Mucosa of gallbladder (tissue), 1 donor: Measurements from ENCODE around the gene SIK2. TPM values are rescaled to one million over a fixed set of nuclear protein-coding genes. Genes with fewer than 3 reads are reported as not detected.
A peak's percentile ranks its signal among the peaks of the same experiment; 100 is the strongest.
"Not testable (repeated sequence)": the region's sequence is repeated elsewhere in the genome, so short reads cannot be mapped to it uniquely, and the experiment has no call there.

Experiments used
- DNase-seq: peaks from one replicate; pipeline ENCODE4 v3.0.0-alpha.2; 2020; ENCODE audit warnings: low spot score
- total RNA-seq: library from RNA; stranded (reverse); gene quantifications from one replicate; pipeline ENCODE4 v1.2.1, GENCODE V29; 2021
- donor health status: DM: no; HTN: no; CAD: no.

The SIK2 gene
- total RNA-seq, 1 donor from 2014 or later, result 27.6 TPM

DNA sequence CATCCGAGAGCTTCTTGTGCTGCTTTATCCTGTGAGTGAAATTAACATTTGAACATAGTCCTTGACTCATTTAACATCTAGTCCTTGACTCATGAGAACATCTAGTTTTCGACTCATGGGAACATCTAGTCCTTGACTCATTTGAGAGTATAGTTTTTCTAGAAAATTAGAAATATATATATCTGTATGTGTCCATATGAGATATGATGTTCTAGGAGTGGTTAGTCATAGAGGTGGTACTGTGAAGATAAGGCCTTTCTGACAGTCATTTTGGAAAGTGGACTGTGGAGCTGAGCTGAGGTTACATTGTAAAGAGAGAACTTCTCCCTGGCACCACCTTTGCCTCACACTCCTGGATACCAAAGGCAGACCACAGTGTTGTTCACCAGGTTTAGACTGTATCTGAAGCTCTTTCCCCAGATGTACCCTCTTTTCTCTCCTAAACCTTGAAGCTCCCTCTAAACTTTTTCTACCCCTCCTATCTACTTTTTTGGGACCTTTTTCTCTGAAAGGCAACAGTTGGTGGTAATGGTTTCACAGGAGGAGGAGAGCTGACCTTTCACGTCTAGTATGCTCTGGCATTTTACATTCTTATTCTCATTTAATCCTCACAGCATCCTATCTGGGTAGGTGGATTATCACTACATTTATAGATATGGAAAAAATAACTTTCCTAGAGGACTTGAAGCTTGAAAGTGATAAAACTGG, 96.8 kb downstream of the SIK2 start:
- no peak for DNase-seq

DNA sequence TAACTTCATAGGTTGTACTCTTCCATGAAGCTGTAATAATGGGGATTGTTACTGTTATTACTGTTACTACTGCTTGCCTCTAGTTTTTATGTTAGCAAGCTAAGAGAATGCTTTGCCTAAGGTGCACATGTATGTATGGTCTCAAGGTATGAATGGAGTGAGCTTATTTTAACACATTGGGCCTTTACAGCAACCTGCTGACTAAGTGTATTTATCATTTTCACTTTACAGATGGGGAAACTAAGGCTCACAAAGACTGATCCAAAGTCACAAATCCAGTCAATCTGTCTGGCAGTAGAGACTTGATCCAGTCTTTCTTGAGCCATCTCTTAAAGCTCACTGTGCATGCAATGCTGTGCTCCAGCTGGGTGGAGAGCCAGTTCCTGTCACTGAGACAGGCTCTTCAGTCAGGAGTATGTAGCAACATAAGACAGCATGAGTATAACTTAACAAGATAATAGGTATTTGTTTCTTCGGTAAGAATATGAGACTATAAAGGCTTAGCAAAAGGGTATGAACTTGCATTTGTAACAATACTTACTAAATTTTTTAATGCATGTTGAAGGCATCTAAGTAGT, 97.4 kb downstream of the SIK2 start:
- DNase-seq, result no peak

DNA sequence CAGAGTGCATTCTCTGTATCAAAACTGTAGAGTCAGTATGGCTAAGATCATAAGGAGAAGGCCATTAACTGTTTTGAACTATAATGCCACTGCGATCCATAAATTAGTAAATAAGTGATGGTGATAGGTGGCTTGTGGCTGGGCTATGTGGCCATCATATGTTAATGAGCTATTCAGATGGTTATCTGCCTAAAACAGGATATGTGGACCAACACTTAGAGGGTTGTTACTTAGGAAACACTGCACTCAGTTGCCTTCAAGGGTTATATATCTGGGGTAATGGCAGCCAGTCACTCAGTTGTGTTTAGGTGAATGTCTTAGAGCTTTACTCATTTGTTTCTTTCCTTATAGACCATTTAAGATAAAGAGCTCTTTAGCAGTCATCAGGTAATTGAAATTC, 97.9 kb downstream of the SIK2 start:
- DNase-seq, result no peak

DNA sequence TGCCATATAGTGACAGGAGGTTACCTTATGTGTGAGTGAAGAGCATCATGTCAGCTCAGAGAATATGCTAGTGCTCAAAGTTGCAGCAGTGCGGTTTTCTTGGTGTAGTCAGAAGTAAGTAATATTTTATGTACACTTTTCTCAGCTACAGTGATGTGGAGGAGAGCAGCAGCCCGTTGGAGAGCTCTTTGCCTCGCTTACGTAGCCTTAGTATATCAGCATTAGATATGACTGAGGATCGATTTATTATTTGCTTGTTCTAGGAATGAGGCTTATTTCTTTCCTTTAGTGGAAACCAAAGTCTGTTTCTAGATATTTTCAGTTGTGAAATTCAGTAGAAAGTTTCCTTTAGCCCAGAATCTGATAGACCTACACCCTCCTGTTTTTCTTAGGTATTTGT, 100.4 kb downstream of the SIK2 start:
- no peak for DNase-seq

DNA sequence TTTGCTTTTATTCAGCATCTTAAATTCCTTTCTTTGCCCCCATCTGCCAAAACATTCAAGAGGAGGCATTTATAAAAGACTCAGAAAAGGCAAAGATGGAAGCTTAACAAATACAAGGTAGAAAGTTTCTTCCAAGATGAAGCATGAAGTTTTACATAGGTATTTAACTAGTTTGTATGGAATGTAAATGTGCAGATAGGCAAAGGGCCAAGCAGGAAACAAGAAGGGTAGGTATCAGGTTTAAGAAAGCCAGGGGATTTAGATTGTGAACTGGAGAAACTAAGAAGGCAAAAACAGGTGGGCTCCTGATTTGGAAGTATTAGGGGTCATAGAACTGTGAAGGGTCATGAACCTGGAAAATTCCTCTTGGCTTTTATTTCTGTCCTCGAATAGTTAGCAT, 101.3 kb downstream of the SIK2 start:
- DNase-seq, result no peak

DNA sequence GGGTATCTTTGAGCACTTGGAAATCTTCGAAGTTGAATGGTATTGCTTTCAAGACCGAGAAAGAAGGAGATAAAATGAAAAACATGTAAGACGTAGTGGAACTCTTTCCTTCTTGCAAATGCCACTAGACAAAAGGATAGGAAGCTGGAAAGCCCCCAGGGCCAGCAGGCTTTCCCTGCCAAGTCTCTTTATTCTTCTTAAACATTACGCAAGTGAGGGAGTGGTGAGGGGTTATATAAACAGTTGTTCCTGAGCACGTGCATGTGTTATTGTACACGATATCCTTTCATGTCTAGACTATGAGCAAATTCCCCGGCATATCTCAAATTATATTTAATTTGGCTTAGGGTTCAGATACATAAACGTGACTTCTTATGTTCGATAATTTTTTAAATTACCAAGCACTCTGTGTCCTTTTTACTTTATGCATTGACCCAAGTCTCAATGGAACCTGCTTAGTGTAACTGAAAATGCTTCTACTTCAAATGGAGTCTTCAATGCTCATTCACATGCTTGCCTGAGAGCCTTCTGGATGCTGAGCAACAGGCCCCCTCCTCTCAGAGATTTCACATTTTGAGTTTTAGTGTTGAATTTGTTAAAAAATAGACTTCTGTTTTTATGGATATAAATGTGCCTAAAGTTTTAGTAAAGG, 104.9 kb downstream of the SIK2 start:
- peak; percentile 71 for DNase-seq

DNA sequence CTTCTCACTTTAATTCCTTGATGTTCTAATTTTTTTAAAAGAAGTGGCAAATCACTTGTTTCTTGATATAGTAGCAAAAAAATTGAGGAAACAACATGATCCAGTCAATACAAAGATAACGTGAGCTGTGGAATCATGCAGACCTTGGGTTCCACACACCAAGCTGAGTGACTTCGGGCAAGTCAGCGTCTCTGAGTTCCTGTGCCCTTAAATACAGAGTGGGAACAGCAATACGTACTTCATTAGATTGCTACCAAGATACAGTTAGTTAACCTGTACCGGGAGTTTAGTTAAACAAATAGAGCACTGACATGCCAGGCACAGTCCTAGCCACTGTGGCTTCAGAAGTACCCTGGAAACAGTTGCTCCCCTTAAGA, 105.4 kb downstream of the SIK2 start:
- DNase-seq, result no peak

DNA sequence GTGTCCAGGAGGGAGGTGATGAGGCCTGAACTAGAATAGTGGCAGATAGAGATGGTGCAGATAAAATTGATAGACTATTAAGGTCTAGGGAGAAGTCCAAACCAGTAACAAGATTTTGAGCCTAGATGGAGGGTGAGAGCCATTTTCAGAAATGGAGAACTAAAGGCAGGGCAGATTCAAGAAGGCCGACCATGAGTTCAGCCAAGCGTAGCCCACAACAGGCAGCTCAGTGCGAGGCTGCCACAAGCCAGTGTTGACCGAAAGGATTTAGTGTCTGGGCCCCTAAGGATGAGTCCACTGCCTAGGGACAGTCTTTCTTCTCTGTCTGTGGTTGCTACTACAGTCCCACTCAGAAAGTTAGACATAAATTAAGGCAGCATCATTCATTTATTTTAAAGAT, 112.3 kb downstream of the SIK2 start:
- DNase-seq, result no peak

DNA sequence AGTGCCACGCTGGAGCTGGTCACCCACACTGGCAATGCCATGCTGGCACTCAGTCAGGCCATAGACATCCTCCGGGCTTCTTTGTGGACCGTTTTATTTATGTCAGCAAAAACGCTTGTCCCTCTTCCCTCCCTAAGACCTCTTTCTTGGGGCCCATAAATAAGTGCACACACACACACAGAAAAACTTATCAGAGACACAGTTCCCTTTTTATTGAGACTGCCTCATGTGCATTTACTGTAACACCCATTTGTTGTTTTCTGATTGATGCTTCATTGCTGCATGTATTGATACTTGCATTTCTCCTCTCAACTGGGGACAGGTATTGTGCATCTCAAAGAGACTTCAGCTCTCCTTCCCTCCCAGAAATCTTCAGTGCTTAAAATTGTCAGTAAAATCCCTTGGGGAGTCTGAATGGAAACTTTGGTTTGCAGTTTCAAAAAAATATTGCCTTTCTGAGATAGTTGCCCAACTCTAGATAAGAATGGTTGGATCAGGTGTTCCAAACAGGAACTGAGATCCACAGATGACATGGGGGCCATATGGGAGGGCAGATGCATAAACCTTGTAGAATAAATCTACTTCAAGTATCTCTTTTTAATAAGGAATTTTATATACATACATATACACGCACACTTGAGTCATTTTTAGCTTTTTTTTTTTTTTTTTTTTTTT, 113.0 kb downstream of the SIK2 start:
- no peak for DNase-seq

DNA sequence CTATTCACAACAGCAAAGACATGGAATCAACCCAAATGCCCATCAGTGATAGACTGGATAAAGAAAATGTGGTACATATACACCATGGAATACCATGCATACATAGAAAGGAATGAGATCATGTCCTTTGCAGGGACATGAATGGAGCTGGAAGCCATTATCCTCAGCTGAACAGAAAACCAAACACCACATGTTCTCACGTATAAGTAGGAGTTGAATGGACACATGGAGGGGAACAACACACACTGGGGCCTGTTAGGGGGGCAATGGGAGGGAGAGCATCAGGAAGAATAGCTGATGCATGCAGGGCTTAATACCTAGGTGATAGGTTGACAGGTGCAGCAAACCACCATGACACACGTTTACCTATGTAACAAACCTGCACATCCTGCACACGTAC, 115.4 kb downstream of the SIK2 start:
- not testable (repeated sequence) for DNase-seq

DNA sequence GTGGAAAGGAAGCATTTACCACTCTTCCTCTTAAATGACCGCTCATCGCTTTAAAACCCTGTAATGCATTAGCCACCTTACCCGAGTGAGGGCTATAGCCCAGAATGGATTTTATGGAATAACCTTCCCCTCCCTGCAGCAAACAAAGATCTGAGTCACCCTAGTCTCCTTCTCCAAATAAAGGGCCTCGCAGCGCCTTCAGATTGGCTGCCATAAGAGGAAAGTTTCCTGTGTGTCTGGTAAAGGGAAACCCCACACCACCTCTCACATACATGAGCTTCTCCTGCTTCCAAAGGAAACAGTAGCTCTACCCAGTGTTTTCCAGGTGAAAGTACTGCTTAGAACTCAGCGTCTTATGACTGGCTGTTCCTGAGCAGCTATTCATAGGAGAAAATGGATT, 116.2 kb downstream of the SIK2 start:
- no peak for DNase-seq

DNA sequence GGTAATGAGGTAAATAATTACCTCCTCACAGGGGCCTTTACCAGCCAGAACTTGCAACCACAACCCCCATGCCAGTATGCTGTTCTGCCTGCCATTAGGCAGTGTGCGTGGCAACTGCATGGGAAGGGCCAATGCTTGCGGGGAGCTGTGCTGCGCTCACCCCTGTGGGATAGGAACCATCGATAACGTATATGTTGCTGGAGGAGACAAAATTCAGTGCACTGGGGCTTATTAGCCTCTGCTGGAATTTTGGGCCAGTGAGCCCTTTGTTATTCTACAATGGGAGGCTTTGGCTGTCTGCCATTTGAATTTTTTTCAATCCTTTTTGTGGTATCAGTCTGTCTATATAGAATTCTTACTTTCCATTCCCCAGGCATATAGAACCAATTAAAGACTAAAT, 116.6 kb downstream of the SIK2 start:
- DNase-seq, result no peak

DNA sequence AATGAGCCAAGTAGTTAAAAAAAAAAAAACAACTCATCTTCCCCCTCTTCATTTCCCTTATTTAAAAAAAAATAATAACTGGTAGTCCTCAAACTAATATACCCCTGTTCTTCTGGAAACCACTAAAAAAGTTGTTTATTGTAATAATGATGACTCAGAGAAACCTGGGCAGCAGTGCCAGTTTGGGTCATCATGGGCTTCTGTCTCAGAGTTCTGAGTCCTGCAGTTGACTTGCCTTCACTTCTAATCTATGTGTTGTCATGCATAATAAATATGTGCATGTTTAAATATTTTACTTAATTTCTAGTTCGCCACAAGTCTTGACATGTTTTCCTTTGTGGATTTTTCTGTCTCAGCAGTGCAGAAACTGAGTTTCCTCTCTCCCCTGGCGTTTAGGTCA, 117.1 kb downstream of the SIK2 start:
- no peak for DNase-seq

DNA sequence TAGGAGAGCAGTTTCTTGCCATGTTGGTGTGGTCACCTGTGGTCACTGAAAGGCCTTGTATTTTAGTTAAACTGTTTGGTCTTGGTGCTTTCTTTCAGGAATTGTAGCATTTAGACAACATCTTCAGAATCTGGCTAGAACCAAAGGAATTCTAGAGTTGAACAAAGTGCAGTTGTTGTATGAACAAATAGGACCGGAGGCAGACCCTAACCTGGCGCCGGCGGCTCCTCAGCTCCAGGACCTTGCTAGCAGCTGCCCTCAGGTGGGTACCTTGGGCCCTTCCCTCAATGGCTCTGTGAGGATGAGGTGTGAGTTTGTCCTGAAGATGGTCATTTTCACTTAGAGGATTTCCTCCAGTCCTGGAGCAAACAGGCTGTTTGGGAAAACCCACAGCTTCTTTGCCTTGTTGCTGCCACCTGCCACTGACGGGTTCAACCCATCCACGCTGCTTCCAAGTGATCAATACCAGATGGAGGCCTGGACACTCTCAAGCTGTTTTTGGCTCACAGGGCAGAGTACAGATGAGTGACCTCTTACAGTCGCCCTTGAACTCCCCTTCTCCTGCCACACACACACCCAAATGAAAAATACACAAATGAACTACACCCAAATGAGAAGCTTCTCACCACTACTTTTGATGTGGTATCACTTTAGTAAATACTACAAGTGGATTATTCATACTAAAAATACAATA, 118.7 kb downstream of the SIK2 start:
- DNase-seq, result no peak

DNA sequence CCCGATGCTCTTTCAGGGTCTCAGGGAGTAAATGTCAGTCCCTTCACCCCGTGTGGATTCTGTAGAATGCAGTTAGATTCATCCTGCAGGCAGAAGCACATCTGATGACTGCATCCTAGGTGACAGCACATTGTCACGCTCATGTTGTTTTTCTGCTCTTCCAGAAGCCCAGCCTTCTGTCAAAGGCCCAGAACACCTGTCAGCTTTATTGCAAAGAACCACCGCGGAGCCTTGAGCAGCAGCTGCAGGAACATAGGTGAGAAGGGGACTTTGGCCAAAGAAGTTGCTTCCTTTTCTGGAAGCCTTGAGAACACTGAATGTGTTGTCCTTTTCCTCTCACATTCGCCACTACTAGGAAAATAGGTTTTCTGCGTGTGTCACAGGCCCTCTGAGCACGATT, 120.3 kb downstream of the SIK2 start:
- no peak for DNase-seq

DNA sequence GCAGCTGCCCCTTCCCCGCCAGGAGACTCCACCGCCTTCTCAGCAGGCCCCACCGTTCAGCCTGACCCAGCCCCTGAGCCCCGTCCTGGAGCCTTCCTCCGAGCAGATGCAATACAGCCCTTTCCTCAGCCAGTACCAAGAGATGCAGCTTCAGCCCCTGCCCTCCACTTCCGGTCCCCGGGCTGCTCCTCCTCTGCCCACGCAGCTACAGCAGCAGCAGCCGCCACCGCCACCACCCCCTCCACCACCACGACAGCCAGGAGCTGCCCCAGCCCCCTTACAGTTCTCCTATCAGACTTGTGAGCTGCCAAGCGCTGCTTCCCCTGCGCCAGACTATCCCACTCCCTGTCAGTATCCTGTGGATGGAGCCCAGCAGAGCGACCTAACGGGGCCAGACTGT, 121.3 kb downstream of the SIK2 start:
- no peak for DNase-seq

DNA sequence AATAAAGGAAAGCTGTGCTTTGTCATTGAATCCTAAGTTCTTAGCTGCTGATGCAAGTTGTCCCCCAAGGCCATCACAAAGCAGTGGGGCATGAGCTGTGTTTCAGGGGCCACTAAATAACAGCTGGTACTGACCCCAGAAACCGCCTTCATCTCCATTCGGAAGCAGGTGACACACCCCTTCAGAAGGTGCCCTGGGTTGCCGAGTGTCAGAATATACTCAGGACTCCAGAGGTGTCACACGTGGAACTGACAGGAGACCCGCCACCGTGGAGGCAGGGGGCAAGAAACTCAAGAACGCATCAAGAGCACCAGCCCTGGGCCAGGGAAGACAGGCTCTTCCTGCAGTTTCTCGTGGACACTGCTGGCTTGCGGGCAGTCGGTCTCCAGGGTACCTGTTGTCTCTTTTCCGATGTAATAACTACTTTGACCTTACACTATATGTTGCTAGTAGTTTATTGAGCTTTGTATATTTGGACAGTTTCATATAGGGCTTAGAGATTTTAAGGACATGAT, 122.4 kb downstream of the SIK2 start:
- DNase-seq, result no peak

DNA sequence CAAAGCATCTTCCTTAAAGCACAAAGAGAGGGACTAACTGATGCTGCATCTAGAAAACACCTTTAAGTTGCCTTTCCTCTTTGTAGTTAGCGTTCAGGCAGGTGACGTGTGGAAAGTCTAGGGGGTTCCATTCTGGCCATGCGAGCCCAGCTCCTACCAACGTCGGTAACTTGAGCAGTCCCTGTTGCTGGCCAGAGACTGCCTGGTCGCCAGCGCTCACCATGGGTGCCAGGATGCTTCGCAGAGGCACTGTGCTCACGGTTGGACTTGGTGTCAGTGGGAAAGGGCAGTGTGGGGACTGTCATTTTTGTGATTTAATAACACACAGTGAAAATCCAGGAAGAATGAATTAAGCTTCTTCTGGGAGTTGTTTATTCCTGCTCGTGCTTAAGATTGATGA, 123.4 kb downstream of the SIK2 start:
- no peak for DNase-seq

DNA sequence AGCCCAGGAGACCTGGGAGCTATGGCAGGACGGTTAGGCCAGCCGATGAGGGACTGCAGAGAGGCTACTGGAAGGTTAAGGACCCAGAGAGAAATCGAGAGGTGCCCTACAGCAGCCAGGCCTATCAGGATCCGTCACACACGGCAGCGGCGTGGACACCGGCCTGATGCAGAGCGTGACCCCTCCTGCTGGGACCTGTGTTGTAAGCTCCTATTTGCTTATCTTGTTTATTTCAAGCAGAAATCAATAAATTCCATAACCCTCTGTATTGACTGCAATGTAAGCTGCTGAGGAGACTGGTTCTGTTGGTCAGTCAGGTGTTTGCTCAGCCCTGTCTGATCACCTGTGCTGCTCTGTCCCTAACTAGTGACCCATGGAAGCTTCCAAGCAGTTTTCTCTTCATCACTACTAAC, 124.1 kb downstream of the SIK2 start:
- DNase-seq, result peak; percentile 77

DNA sequence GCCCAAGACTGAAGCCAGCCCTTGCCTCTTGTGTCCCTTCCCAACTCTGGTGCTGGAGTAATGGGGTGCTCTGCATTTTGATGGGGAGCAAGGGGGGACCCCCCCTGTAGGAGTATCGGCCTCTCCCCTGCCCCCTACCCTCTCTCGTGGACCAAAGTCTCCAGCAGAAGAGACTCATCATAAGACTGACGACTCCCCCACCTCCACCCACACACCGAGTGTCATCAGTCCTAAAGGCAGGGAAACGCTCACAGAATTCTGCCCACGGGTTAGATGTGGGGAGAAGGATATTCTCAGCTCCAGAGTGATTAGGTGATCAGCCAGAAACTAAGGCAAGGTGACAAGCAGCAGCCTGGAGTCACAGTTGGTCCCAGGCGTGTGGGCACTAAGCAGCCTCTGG, 125.2 kb downstream of the SIK2 start:
- no peak for DNase-seq

DNA sequence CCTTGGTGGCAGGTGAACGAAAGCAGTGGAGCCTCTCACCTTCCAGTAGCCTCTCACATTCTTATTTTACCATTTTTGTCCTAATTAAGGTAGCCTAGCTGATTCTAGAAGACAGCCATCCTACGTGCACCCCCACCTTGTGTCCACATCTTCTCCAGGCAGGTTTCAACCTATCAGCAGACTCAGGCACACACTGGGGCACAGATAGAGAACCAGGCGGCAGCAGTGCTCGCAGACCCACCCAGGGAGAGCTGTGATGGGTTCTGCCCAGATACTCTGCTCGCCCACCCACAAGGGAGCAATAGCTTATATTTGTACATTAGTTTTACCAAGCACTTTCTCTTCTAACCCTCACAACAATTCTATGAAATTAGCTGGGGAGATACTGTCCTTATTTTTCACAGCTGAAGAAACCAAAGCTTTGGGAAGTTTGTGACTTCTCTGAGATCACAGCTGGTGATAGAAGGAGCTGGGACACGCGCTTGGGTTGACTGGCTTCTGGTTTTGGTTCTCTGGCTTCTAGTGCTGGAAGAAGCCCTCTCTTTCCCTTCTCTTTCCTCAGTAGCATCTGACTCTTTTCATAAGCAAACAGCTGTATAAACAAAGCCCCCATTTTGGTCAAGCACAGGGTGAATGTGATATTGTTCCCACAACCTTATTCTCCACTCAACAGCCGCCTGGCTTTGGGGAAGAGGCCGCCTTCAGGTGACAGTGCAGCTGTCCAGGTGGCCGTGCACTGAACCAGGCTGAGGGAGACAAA, 127.0 kb downstream of the SIK2 start:
- DNase-seq, result no peak
